Measurements from ENCODE around the gene DNAH17. TPM values are rescaled to one million over a fixed set of nuclear protein-coding genes. Genes with fewer than 3 reads are reported as not detected.

The DNAH17 gene
- polyA plus RNA-seq, 3 donors from 2014 or later, result 0.09 TPM; not detected in 2

DNA sequence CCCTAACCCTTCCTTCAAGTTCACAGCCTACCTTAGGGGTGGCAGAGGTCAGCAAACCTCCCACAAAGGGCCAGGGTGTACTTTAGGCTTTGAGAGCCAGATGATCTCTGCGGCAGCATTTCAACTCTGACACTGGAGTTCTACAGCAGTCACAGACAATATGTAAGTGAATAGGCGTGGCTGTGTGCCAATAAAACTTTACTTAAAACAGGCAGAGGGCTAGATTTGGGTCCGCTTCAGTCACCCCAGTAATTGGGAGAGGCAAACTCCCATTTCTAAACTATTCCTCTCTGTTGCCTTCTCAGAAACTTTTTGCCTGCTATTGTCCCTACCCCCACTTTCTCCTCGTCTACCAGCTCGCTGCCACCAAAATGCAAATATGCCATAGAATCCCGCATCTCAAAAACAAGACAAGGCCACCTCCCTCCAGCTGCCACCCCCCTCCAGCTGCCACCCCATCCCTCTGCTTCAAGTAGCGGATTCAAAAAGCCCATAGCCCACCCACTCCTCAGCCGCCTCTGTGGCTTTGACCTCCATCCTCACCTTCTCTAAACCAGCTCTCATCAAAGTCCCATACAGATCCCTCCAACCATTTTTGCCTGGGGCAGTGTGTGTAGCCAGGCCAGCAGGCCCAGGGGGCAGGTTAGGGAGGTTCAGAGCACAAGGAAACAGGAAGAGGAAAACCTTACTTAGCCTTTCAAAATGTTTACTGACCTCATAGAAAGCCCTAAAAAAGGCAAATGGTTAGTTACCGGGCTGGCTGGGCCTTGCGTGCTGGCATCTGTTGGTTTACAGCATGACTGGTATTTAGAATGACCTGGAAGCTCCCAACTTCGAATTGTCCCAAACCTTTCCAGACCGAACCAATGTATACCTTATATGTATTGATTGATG lies 19.9 kb upstream of the DNAH17 start:
- H3K27ac Mint-ChIP-seq, result peak overlapping the region in 1 of 6 donors; percentile 46
- H3K9me3 Mint-ChIP-seq, result no peaks in the 10 kb centered on the region
- peaks cover 5 to 7% of the 10 kb centered on the region in 2 donors for H3K4me1 Mint-ChIP-seq
- no peak for DNase-seq
- H3K36me3 Mint-ChIP-seq, result no peaks in the 10 kb centered on the region
- H3K27me3 Mint-ChIP-seq (ENCODE audit: low read depth in 3 of 3), result peaks cover 3 to 11% (median 8%) of the 10 kb centered on the region in 3 donors
- H3K4me3 Mint-ChIP-seq, result no peak overlapping the region

GRCh38 chr17:78595135-78595810 lies 18.1 kb upstream of the DNAH17 start:
- no peak overlapping the region for H3K27ac Mint-ChIP-seq
- no peak overlapping the region for H3K4me3 Mint-ChIP-seq
- peaks cover 9 to 11% of the 10 kb centered on the region in 2 donors for H3K4me1 Mint-ChIP-seq

GRCh38 chr17:78592991-78593329 lies 15.8 kb upstream of the DNAH17 start:
- H3K4me1 Mint-ChIP-seq, result peaks cover 9 to 11% of the 10 kb centered on the region in 2 donors
- H3K27me3 Mint-ChIP-seq (ENCODE audit: low read depth in 3 of 3), result peaks cover 3 to 11% (median 8%) of the 10 kb centered on the region in 3 donors
- no peak for DNase-seq
- no peak overlapping the region for H3K4me3 Mint-ChIP-seq
- no peak overlapping the region for H3K27ac Mint-ChIP-seq
- no peaks in the 10 kb centered on the region for H3K36me3 Mint-ChIP-seq
- no peaks in the 10 kb centered on the region for H3K9me3 Mint-ChIP-seq

More at GRCh38 chr17:78595135-78595810, 18.1 kb upstream of the DNAH17 start:
- DNase-seq, result peak in 1 of 3 donors; percentile 4
- Mint-ChIP-seq H3K36me3 (no peaks in the 10 kb centered on the region), H3K9me3 (no peaks in the 10 kb centered on the region), H3K27me3 (ENCODE audit: low read depth in 3 of 3) (peaks cover 3 to 11% (median 8%) of the 10 kb centered on the region in 3 donors)

GRCh38 chr17:78591263-78591671 lies 14.1 kb upstream of the DNAH17 start:
- peaks cover 1 to 11% (median 5%) of the 10 kb centered on the region in 3 donors for H3K27me3 Mint-ChIP-seq (ENCODE audit: low read depth in 3 of 3)
- DNase-seq, result no peak
- no peak overlapping the region for H3K4me3 Mint-ChIP-seq

GRCh38 chr17:78589885-78590284 lies 12.7 kb upstream of the DNAH17 start:
- Mint-ChIP-seq H3K36me3 (no peaks in the 10 kb centered on the region), H3K4me3 (no peak overlapping the region), H3K4me1 (peaks cover 8 to 9% of the 10 kb centered on the region in 2 donors), H3K9me3 (no peaks in the 10 kb centered on the region), H3K27ac (no peak overlapping the region), H3K27me3 (ENCODE audit: low read depth in 3 of 3) (peaks cover 3 to 10% (median 6%) of the 10 kb centered on the region in 3 donors)
- DNase-seq, result no peak

More at GRCh38 chr17:78591263-78591671, 14.1 kb upstream of the DNAH17 start:
- H3K36me3 Mint-ChIP-seq, result no peaks in the 10 kb centered on the region
- no peak overlapping the region for H3K27ac Mint-ChIP-seq
- peaks cover 9 to 11% of the 10 kb centered on the region in 2 donors for H3K4me1 Mint-ChIP-seq
- no peaks in the 10 kb centered on the region for H3K9me3 Mint-ChIP-seq

- Mint-ChIP-seq H3K9me3 (no peaks in the 10 kb centered on the region), H3K27ac (no peak overlapping the region), H3K27me3 (ENCODE audit: low read depth in 3 of 3) (peaks cover 3 to 10% (median 5%) of the 10 kb centered on the region in 3 donors), H3K36me3 (no peaks in the 10 kb centered on the region), H3K4me1 (peaks cover 8 to 9% of the 10 kb centered on the region in 2 donors), H3K4me3 (no peak overlapping the region)
- no peak for DNase-seq
Observed at GRCh38 chr17:78589031-78589675, 12.0 kb upstream of the DNAH17 start.

DNA sequence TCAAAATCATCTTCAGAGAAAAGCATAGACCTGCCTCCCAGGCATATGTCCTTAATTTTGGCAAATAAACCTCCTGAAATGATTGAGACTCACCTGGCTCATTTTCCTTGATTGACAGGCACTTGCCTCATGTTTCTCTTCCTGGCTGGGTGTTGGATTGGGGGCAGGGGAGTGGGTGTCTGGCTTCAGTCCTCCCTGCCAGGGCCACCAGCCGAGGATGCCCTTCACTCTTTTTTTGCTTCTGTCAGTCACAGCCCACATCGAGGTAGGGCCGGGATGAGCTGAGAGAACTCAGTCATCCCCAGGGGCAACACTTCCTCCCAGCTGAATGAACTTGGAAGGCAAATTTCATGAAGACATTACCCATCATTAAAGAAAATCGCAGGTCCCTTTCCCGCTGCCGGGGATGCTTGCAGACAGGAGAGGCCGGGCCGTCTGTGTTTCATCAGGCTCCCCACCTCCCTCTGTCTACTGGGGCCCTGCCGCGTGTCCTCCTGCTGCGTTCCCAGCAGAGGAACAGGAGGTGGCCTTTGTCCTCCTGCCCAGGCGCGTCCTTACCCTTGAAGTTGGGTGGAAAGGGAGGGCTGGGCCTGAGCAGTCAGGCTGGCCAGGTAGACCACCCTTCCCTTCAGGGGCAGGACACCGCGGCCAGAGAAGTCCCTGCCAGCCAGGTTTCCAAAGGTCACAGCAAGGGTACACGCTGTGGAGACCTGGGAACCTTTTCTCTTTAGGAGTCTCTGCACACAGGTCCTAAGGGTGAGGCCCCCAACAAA lies 11.2 kb upstream of the DNAH17 start:
- Mint-ChIP-seq H3K27ac (no peak overlapping the region), H3K9me3 (no peaks in the 10 kb centered on the region), H3K36me3 (no peaks in the 10 kb centered on the region), H3K4me3 (no peak overlapping the region), H3K4me1 (peaks cover 8 to 9% of the 10 kb centered on the region in 2 donors), H3K27me3 (ENCODE audit: low read depth in 3 of 3) (peaks cover 4 to 10% (median 5%) of the 10 kb centered on the region in 3 donors)
- DNase-seq, result no peak

- Mint-ChIP-seq H3K4me1 (no peaks in the 10 kb centered on the region), H3K27ac (no peak overlapping the region), H3K9me3 (no peaks in the 10 kb centered on the region), H3K4me3 (no peak overlapping the region), H3K27me3 (ENCODE audit: low read depth in 3 of 3) (peaks cover 2 to 14% (median 3%) of the 10 kb centered on the region in 3 donors), H3K36me3 (no peaks in the 10 kb centered on the region)
- DNase-seq, result no peak
Observed at GRCh38 chr17:78585006-78585630, 7.9 kb upstream of the DNAH17 start.

- Mint-ChIP-seq H3K4me1 (no peaks in the 10 kb centered on the region), H3K27ac (no peak overlapping the region), H3K36me3 (no peaks in the 10 kb centered on the region), H3K4me3 (no peak overlapping the region), H3K9me3 (no peaks in the 10 kb centered on the region), H3K27me3 (ENCODE audit: low read depth in 3 of 3) (peaks cover 2 to 14% (median 3%) of the 10 kb centered on the region in 3 donors)
- DNase-seq, result no peak
Observed at GRCh38 chr17:78583091-78583490, 5.9 kb upstream of the DNAH17 start.

GRCh38 chr17:78581304-78581703 lies 4.1 kb upstream of the DNAH17 start:
- Mint-ChIP-seq H3K9me3 (no peaks in the 10 kb centered on the region), H3K4me3 (no peak overlapping the region), H3K36me3 (no peaks in the 10 kb centered on the region), H3K4me1 (no peaks in the 10 kb centered on the region), H3K27ac (no peak overlapping the region), H3K27me3 (ENCODE audit: low read depth in 3 of 3) (peaks cover 2 to 9% (median 3%) of the 10 kb centered on the region in 3 donors)
- DNase-seq, result no peak

DNA sequence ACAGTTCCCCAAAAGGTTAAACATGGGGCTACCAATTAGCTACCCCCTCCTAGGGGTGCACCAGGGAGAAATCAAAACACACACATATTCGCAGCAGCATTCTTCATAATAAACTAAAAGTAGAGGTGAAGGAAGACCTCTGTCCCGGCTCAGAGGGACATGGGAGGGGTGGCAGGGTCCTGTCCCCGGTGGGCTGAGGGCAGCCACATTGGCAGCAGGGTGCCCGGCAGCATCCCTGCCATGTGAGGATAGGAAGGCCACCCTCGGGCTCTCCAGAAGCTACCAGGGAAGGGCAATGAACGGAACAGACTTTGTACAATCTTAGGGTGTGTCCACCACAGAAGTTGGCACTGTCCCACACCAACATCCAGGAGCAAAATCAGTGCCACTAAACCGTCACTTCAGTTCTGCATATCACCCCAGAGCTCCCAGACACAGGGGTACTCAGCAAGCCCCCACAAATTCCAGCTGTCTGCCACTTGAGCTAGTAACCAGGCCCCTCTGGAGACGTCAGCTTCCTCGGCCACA lies 3.1 kb upstream of the DNAH17 start:
- H3K9me3 Mint-ChIP-seq, result no peaks in the 10 kb centered on the region

GRCh38 chr17:78576389-78577112 lies 645 bp downstream of the DNAH17 start:
- Mint-ChIP-seq H3K27ac (no peak overlapping the region), H3K4me1 (no peaks in the 10 kb centered on the region), H3K36me3 (no peaks in the 10 kb centered on the region), H3K27me3 (ENCODE audit: low read depth in 3 of 3) (peaks cover 0 to 3% (median 2%) of the 10 kb centered on the region in 3 donors), H3K9me3 (no peaks in the 10 kb centered on the region), H3K4me3 (no peak overlapping the region)
- no peak for DNase-seq

More for the DNA sequence above, 3.1 kb upstream of the DNAH17 start:
- Mint-ChIP-seq H3K4me3 (no peak overlapping the region), H3K27me3 (ENCODE audit: low read depth in 3 of 3) (peaks cover 2 to 6% (median 2%) of the 10 kb centered on the region in 3 donors), H3K36me3 (no peaks in the 10 kb centered on the region), H3K27ac (no peak overlapping the region), H3K4me1 (no peaks in the 10 kb centered on the region)
- DNase-seq, result no peak
